ENCODE results near the gene SEL1L. TPM values are rescaled to one million over a fixed set of nuclear protein-coding genes. Genes with fewer than 3 reads are reported as not detected.
"Not testable (repeated sequence)": the region's sequence is repeated elsewhere in the genome, so short reads cannot be mapped to it uniquely, and the experiment has no call there.

Gene SEL1L
- total RNA-seq, 1 donor from 2014 or later: 71.9 TPM

DNA sequence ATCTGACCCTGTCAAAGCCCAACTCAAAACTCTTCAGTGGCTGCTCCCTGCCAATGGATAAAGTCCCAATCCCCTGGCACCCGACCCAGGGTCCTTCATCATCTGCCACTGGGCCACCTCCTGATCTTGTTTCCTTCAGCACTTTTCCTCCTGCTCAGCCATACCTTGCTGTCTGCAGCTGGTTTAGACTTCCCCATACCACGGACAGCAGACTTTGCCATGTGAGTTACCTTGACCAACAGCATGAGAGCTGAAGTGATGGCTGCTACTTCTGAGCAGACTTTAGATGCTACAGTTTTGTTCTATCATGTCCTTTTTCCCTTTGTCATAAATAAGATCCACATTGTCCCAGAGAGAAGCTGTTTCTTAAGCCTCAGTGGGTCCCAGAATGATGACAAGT, 100.3 kb downstream of the SEL1L start:
- Mint-ChIP-seq H3K9me3 (ENCODE audit: unreplicated experiment) (no peaks in the 10 kb centered on the region), H3K4me1 (ENCODE audit: unreplicated experiment) (peaks cover 25% of the 10 kb centered on the region), H3K27ac (ENCODE audit: unreplicated experiment) (no peak overlapping the region), H3K27me3 (ENCODE audit: unreplicated experiment) (peaks cover 16% of the 10 kb centered on the region), H3K4me3 (ENCODE audit: unreplicated experiment) (no peak overlapping the region), H3K36me3 (ENCODE audit: low read depth, unreplicated experiment) (peaks cover 4% of the 10 kb centered on the region)
- no peak for DNase-seq (ENCODE audit: low spot score)
- TF ChIP-seq, protein P1, sequence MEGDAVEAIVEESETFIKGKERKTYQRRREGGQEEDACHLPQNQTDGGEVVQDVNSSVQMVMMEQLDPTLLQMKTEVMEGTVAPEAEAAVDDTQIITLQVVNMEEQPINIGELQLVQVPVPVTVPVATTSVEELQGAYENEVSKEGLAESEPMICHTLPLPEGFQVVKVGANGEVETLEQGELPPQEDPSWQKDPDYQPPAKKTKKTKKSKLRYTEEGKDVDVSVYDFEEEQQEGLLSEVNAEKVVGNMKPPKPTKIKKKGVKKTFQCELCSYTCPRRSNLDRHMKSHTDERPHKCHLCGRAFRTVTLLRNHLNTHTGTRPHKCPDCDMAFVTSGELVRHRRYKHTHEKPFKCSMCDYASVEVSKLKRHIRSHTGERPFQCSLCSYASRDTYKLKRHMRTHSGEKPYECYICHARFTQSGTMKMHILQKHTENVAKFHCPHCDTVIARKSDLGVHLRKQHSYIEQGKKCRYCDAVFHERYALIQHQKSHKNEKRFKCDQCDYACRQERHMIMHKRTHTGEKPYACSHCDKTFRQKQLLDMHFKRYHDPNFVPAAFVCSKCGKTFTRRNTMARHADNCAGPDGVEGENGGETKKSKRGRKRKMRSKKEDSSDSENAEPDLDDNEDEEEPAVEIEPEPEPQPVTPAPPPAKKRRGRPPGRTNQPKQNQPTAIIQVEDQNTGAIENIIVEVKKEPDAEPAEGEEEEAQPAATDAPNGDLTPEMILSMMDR (IDR thresholded peaks at IDR 0.05; ENCODE audit: unreplicated experiment): no peak

DNA sequence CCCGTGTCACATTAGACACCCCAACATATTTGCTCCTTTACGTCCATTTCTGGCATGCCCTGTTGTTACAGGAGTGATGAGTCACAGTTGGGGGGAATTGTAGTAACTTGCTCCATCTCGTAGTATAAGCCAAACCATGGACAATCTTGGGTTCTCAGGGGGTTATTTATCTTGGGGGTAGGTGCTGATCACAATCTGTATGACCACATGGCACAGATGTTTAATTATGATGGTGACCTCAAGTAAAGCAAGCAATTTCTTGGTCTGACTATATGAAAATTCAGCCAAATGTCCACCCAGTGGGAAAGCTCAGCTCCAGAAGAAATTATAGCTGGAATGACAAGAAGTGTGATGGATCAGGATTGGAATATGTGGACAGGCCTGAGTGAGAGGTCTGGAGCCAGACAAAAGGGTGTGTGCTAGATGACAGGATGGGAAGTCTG, 101.4 kb downstream of the SEL1L start:
- Mint-ChIP-seq H3K4me1 (ENCODE audit: unreplicated experiment) (peaks cover 33% of the 10 kb centered on the region), H3K4me3 (ENCODE audit: unreplicated experiment) (no peak overlapping the region), H3K27ac (ENCODE audit: unreplicated experiment) (no peak overlapping the region), H3K27me3 (ENCODE audit: unreplicated experiment) (peaks cover 12% of the 10 kb centered on the region), H3K36me3 (ENCODE audit: low read depth, unreplicated experiment) (peaks cover 4% of the 10 kb centered on the region), H3K9me3 (ENCODE audit: unreplicated experiment) (no peaks in the 10 kb centered on the region)
- TF ChIP-seq, protein P1 (IDR thresholded peaks at IDR 0.05; ENCODE audit: unreplicated experiment): no peak
- no peak for DNase-seq (ENCODE audit: low spot score)

DNA sequence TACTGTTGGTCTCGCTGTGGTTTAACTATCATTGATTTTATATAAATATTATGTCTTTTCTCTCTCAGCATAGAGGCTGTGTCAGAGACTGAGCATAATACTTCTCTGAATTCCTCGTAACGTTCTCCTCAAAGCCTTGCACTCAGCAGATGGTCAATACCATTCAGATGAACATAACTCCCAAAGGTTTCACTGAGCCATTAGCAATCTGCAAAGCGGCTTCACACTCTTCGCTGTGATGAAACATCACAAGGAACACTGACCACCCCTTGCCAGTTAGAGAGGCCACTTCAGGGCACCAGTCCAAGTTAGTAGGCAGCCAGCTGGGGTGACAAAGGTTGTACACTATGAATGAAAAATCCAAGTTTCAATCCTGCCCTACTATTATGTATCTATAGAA, 103.4 kb downstream of the SEL1L start:
- Mint-ChIP-seq H3K9me3 (ENCODE audit: unreplicated experiment) (no peaks in the 10 kb centered on the region), H3K36me3 (ENCODE audit: low read depth, unreplicated experiment) (peaks cover 1% of the 10 kb centered on the region), H3K4me1 (ENCODE audit: unreplicated experiment) (peaks cover 30% of the 10 kb centered on the region), H3K4me3 (ENCODE audit: unreplicated experiment) (no peak overlapping the region), H3K27ac (ENCODE audit: unreplicated experiment) (no peak overlapping the region), H3K27me3 (ENCODE audit: unreplicated experiment) (peaks cover 3% of the 10 kb centered on the region)
- TF ChIP-seq, protein P1 (IDR thresholded peaks at IDR 0.05; ENCODE audit: unreplicated experiment): no peak
- DNase-seq (ENCODE audit: low spot score): no peak

DNA sequence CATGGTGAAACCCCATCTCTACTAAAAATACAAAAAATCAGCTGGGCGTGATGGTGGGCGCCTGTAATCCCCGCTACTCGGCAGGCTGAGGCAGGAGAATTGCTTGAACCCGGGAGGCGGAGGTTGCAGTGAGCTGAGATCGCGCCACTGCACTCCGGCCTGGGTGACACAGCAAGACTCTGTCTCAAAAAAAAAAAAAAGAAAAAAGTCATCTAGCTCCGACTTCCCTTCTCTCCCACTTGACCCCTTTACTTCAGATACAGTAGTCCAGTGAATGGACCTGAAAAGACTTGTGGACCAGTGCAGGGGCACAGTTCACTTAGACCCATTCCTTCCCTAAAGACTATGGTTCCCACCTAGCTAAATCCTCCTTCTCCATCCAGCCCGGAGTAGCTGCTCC, 103.9 kb downstream of the SEL1L start:
- H3K4me3 Mint-ChIP-seq (ENCODE audit: unreplicated experiment); H3K36me3 Mint-ChIP-seq (ENCODE audit: low read depth, unreplicated experiment); H3K27me3 Mint-ChIP-seq (ENCODE audit: unreplicated experiment); H3K27ac Mint-ChIP-seq (ENCODE audit: unreplicated experiment); DNase-seq (ENCODE audit: low spot score); H3K9me3 Mint-ChIP-seq (ENCODE audit: unreplicated experiment): not testable (repeated sequence)
- peaks cover 26% of the 10 kb centered on the region for H3K4me1 Mint-ChIP-seq (ENCODE audit: unreplicated experiment)

DNA sequence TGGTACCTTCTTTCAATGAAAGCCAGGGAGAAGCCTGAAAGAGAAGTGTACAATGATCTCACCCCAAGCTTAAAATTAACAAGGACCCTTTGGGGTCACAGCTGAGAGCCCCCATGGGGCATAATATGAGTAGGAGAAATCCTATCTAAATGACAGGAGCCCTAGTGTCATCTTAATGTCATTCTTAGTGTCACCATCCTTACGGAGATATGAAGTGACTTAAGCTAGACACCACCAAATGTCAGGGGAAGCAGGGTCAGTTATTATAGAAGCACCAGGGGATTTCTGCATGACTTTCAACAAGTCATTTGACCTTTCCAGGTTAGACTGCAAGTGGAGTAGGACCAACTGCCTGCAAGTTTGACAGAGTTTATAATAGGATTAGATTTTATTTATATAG, 104.6 kb downstream of the SEL1L start:
- Mint-ChIP-seq H3K27me3 (ENCODE audit: unreplicated experiment) (peaks cover 3% of the 10 kb centered on the region), H3K9me3 (ENCODE audit: unreplicated experiment) (no peaks in the 10 kb centered on the region), H3K36me3 (ENCODE audit: low read depth, unreplicated experiment) (no peaks in the 10 kb centered on the region), H3K4me1 (ENCODE audit: unreplicated experiment) (peaks cover 25% of the 10 kb centered on the region), H3K27ac (ENCODE audit: unreplicated experiment) (no peak overlapping the region), H3K4me3 (ENCODE audit: unreplicated experiment) (no peak overlapping the region)
- DNase-seq (ENCODE audit: low spot score): no peak
- TF ChIP-seq, protein P1 (IDR thresholded peaks at IDR 0.05; ENCODE audit: unreplicated experiment): no peak

Data from endothelial cell (in vitro differentiated cells).